ENCODE measurements around the gene RCL1.

The RCL1 gene

DNA sequence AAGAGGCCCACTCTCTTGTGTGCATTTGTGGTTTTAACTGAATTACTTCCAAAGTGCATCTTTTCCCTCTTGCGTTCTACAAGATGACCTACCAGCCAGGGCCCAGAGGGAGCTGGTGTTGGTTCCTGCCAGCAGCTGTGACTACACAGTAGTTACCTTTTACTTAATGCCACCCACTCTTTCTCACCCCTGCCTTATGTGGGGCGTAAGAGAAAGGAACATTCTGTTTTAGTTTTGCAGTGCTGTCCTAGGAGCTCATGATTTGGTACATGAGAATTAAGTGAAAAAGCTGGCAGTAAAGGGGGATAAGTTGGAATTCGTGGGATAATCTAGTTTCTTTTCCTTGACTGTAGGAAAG, 45.4 kb downstream of the RCL1 start:
- H3K36me3 ChIP-seq: peaks cover 79% of the 10 kb centered on the region
- peaks cover 34% of the 10 kb centered on the region for H3K4me1 ChIP-seq
- no peak for TF ChIP-seq Cebpa-rat (IDR thresholded peaks at IDR 0.05)
- peak overlapping the region; percentile 79 for H3K4me2 ChIP-seq
- peaks cover 47% of the 10 kb centered on the region for H4K20me1 ChIP-seq
- peak overlapping the region; percentile 15; the same call in 1 of the 2 replicates for H3K9ac ChIP-seq
- H3K4me3 ChIP-seq: no peak overlapping the region
- H3K27me3 ChIP-seq: no peaks in the 10 kb centered on the region
- H3K27ac ChIP-seq: peak overlapping the region; percentile 50
- H3K9me3 ChIP-seq: no peaks in the 10 kb centered on the region

GRCh38 chr9:4839470-4839912, 46.7 kb downstream of the RCL1 start:
- Histone ChIP-seq H3K27ac (no peak overlapping the region), H3K4me2 (no peak overlapping the region), H3K4me1 (peaks cover 34% of the 10 kb centered on the region), H3K4me3 (no peak overlapping the region), H3K27me3 (no peaks in the 10 kb centered on the region), H3K36me3 (peaks cover 81% of the 10 kb centered on the region), H3K9ac (no peak overlapping the region), H4K20me1 (peaks cover 47% of the 10 kb centered on the region), H3K9me3 (no peaks in the 10 kb centered on the region)
- no peak for TF ChIP-seq Cebpa-rat (IDR thresholded peaks at IDR 0.05)

GRCh38 chr9:4840018-4840417, 47.3 kb downstream of the RCL1 start:
- Histone ChIP-seq H3K4me3 (no peak overlapping the region), H3K4me1 (peaks cover 34% of the 10 kb centered on the region), H3K27ac (no peak overlapping the region), H3K4me2 (no peak overlapping the region), H3K27me3 (no peaks in the 10 kb centered on the region), H3K9ac (no peak overlapping the region), H3K9me3 (no peaks in the 10 kb centered on the region), H3K36me3 (peaks cover 81% of the 10 kb centered on the region), H4K20me1 (peaks cover 42% of the 10 kb centered on the region)
- no peak for TF ChIP-seq Cebpa-rat (IDR thresholded peaks at IDR 0.05)

GRCh38 chr9:4842213-4842612, 49.5 kb downstream of the RCL1 start:
- H3K27ac ChIP-seq: no peak overlapping the region
- no peak for TF ChIP-seq Cebpa-rat (IDR thresholded peaks at IDR 0.05)
- peaks cover 22% of the 10 kb centered on the region for H4K20me1 ChIP-seq
- H3K4me3 ChIP-seq: no peak overlapping the region
- no peak overlapping the region for H3K4me2 ChIP-seq
- peaks cover 22% of the 10 kb centered on the region for H3K4me1 ChIP-seq
- no peak overlapping the region for H3K9ac ChIP-seq
- H3K27me3 ChIP-seq: no peaks in the 10 kb centered on the region
- H3K9me3 ChIP-seq: no peaks in the 10 kb centered on the region
- H3K36me3 ChIP-seq: peaks cover 85% of the 10 kb centered on the region

GRCh38 chr9:4842734-4843133, 50.0 kb downstream of the RCL1 start:
- H3K27me3 ChIP-seq: no peaks in the 10 kb centered on the region
- peaks cover 17% of the 10 kb centered on the region for H3K4me1 ChIP-seq
- no peaks in the 10 kb centered on the region for H3K9me3 ChIP-seq
- no peak for TF ChIP-seq Cebpa-rat (IDR thresholded peaks at IDR 0.05)
- H3K4me2 ChIP-seq: no peak overlapping the region
- H3K27ac ChIP-seq: no peak overlapping the region
- H3K4me3 ChIP-seq: no peak overlapping the region
- H4K20me1 ChIP-seq: peaks cover 16% of the 10 kb centered on the region
- H3K36me3 ChIP-seq: peaks cover 90% of the 10 kb centered on the region
- no peak overlapping the region for H3K9ac ChIP-seq

GRCh38 chr9:4844056-4844838, 51.5 kb downstream of the RCL1 start:
- TF ChIP-seq Cebpa-rat (IDR thresholded peaks at IDR 0.05): no peak
- no peaks in the 10 kb centered on the region for H3K9me3 ChIP-seq
- no peaks in the 10 kb centered on the region for H3K27me3 ChIP-seq
- H3K4me1 ChIP-seq: peaks cover 15% of the 10 kb centered on the region
- H3K4me2 ChIP-seq: no peak overlapping the region
- peaks cover 91% of the 10 kb centered on the region for H3K36me3 ChIP-seq
- H4K20me1 ChIP-seq: 0 out of 2 replicates have a peak, but pooled peaks cover 1% of the 10 kb centered on the region
- H3K4me3 ChIP-seq: no peak overlapping the region
- H3K27ac ChIP-seq: no peak overlapping the region
- no peak overlapping the region for H3K9ac ChIP-seq

GRCh38 chr9:4849369-4849768, 56.6 kb downstream of the RCL1 start:
- H3K27ac ChIP-seq: no peak overlapping the region
- H3K4me3 ChIP-seq: no peak overlapping the region
- H4K20me1 ChIP-seq: no peaks in the 10 kb centered on the region
- H3K36me3 ChIP-seq: peaks cover 88% of the 10 kb centered on the region
- H3K27me3 ChIP-seq: no peaks in the 10 kb centered on the region
- peaks cover 14% of the 10 kb centered on the region for H3K4me1 ChIP-seq
- H3K9me3 ChIP-seq: no peaks in the 10 kb centered on the region
- no peak overlapping the region for H3K4me2 ChIP-seq
- no peak for TF ChIP-seq Cebpa-rat (IDR thresholded peaks at IDR 0.05)
- no peak overlapping the region for H3K9ac ChIP-seq

GRCh38 chr9:4850603-4851310, 58.0 kb downstream of the RCL1 start:
- no peaks in the 10 kb centered on the region; the same call in 1 of the 2 replicates for H4K20me1 ChIP-seq
- no peak for TF ChIP-seq Cebpa-rat (IDR thresholded peaks at IDR 0.05)

GRCh38 chr9:4852419-4852818, 59.7 kb downstream of the RCL1 start:
- H3K4me2 ChIP-seq: no peak overlapping the region
- H3K9ac ChIP-seq: no peak overlapping the region
- H3K27me3 ChIP-seq: no peaks in the 10 kb centered on the region
- peaks cover 14% of the 10 kb centered on the region for H3K4me1 ChIP-seq
- no peaks in the 10 kb centered on the region; the same call in 1 of the 2 replicates for H4K20me1 ChIP-seq
- no peak overlapping the region for H3K27ac ChIP-seq
- peaks cover 5% of the 10 kb centered on the region; the same call in 1 of the 2 replicates for H3K9me3 ChIP-seq
- TF ChIP-seq Cebpa-rat (IDR thresholded peaks at IDR 0.05): no peak
- H3K4me3 ChIP-seq: no peak overlapping the region
- peaks cover 79% of the 10 kb centered on the region for H3K36me3 ChIP-seq

More at GRCh38 chr9:4850603-4851310, 58.0 kb downstream of the RCL1 start:
- Histone ChIP-seq H3K27me3 (no peaks in the 10 kb centered on the region), H3K27ac (no peak overlapping the region), H3K4me1 (peaks cover 14% of the 10 kb centered on the region), H3K4me2 (no peak overlapping the region), H3K4me3 (no peak overlapping the region), H3K9me3 (no peaks in the 10 kb centered on the region), H3K36me3 (peaks cover 81% of the 10 kb centered on the region), H3K9ac (no peak overlapping the region)

DNA sequence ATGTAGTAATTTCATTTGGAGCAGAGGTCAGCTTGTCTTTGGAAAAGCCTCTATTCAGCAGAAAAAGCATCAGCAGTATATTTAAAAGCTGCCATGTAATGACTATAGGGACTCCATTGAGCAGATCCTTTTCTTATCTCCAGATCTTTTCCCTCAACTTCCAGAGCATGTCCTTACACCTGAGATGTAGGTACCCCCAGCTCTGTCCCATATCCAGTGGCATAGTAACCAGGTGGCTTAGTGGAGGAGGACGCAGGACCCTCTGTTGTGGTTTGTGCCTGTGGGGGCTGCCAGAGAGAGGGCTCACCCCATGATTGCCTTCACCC, 61.5 kb downstream of the RCL1 start:
- no peak for TF ChIP-seq Cebpa-rat (IDR thresholded peaks at IDR 0.05)
- Histone ChIP-seq H3K9me3 (peaks cover 10% of the 10 kb centered on the region; the same call in 1 of the 2 replicates), H3K4me3 (no peak overlapping the region), H3K27me3 (no peaks in the 10 kb centered on the region), H3K4me1 (peaks cover 3% of the 10 kb centered on the region; the same call in 1 of the 2 replicates), H4K20me1 (no peaks in the 10 kb centered on the region; the same call in 1 of the 2 replicates), H3K9ac (no peak overlapping the region), H3K4me2 (no peak overlapping the region), H3K27ac (no peak overlapping the region), H3K36me3 (peaks cover 86% of the 10 kb centered on the region)

All from BLaER1 (cell line).